Loucy (cell line): ENCODE data around the gene ATP8B3.

Experiments
- H2AFZ ChIP-seq: fragments of 200-600 bp; sonication (generic); 2 replicates; pipeline ENCODE4 v1.6.0; 2016; ENCODE audit warnings: antibody characterized with exemption, mild to moderate bottlenecking, low read length, moderate library complexity
- H3F3A ChIP-seq: fragments of 200-600 bp; 2 replicates; pipeline ENCODE4 v1.6.0; 2016; ENCODE audit warnings: antibody characterized with exemption, low read depth, mild to moderate bottlenecking
- H3K27me3 ChIP-seq: fragments of 200-600 bp; sonication (generic); 2 replicates; pipeline ENCODE4 v1.6.1; 2014; ENCODE audit warnings: low read length, mild to moderate bottlenecking; ENCODE audit not compliant: insufficient read depth, poor library complexity, severe bottlenecking
- H3K36me3 ChIP-seq: fragments of 200-600 bp; sonication (generic); 2 replicates; pipeline ENCODE4 v1.6.1; 2016; ENCODE audit warnings: low read length; ENCODE audit not compliant: insufficient read depth
- H3K4me1 ChIP-seq: fragments of 200-600 bp; sonication (generic); 2 replicates; pipeline ENCODE4 v1.5.1; 2014; ENCODE audit warnings: low read length, mild to moderate bottlenecking; ENCODE audit not compliant: insufficient read depth, poor library complexity, severe bottlenecking
- H3K4me2 ChIP-seq: fragments of 200-600 bp; sonication (generic); 2 replicates; pipeline ENCODE4 v1.6.0; 2014; ENCODE audit warnings: antibody characterized with exemption, low read length, low read depth, mild to moderate bottlenecking; ENCODE audit not compliant: poor library complexity, severe bottlenecking
- H3K4me3 ChIP-seq: fragments of 200-600 bp; sonication (generic); 2 replicates; pipeline ENCODE4 v1.5.1; 2014; ENCODE audit warnings: low read length, mild to moderate bottlenecking, mixed read lengths; ENCODE audit not compliant: poor library complexity, severe bottlenecking
- H3K79me2 ChIP-seq: fragments of 200-600 bp; sonication (generic); 2 replicates; pipeline ENCODE4 v1.6.1; 2014; ENCODE audit warnings: low read length; ENCODE audit not compliant: insufficient read depth
- H3K9ac ChIP-seq: fragments of 200-600 bp; sonication (generic); 2 replicates; pipeline ENCODE4 v1.6.0; 2014; ENCODE audit warnings: mild to moderate bottlenecking, low read depth, low read length, moderate library complexity; ENCODE audit not compliant: poor library complexity, severe bottlenecking
- H3K9me2 ChIP-seq: fragments of 200-600 bp; sonication (generic); replicated peaks from 2 replicates; pipeline ENCODE4 v1.6.1; 2016; ENCODE audit warnings: low read depth, low read length, mixed read lengths
- H3K9me3 ChIP-seq: fragments of 200-600 bp; sonication (generic); 2 replicates; pipeline ENCODE4 v1.6.1; 2014; ENCODE audit warnings: mild to moderate bottlenecking, antibody characterized with exemption, low read length, low read depth; ENCODE audit not compliant: insufficient read depth
- H4K20me1 ChIP-seq: fragments of 200-600 bp; sonication (generic); 2 replicates; pipeline ENCODE4 v1.6.0; 2014; ENCODE audit warnings: antibody characterized with exemption, low read length, mild to moderate bottlenecking; ENCODE audit not compliant: insufficient read depth, poor library complexity, severe bottlenecking
- CTCF ChIP-seq: fragments of 200-600 bp; sonication (generic); conservative IDR thresholded peaks from 2 replicates; pipeline ENCODE4 v1.5.1; 2014; ENCODE audit warnings: mild to moderate bottlenecking, antibody characterized with exemption, low read length
- EZH2phosphoT487 ChIP-seq: fragments of 200-600 bp; IDR thresholded peaks from 2 replicates; pipeline ENCODE4 v1.6.1; 2018; ENCODE audit warnings: antibody characterized with exemption, mild to moderate bottlenecking, moderate library complexity, borderline replicate concordance

The ATP8B3 gene

GRCh38 chr19:1794424-1795172, 17.5 kb downstream of the ATP8B3 start:
- Histone ChIP-seq H3K9me2 (no peaks in the 10 kb centered on the region), H4K20me1 (no peaks in the 10 kb centered on the region), H3K9me3 (no peaks in the 10 kb centered on the region), H3K79me2 (no peaks in the 10 kb centered on the region), H2AFZ (no peak overlapping the region), H3K36me3 (peaks cover under 1% of the 10 kb centered on the region; the same call in 1 of the 2 replicates), H3F3A (no peaks in the 10 kb centered on the region), H3K27me3 (no peaks in the 10 kb centered on the region), H3K9ac (no peak overlapping the region), H3K4me3 (no peak overlapping the region), H3K4me2 (no peak overlapping the region), H3K4me1 (peaks cover 8% of the 10 kb centered on the region)
- TF ChIP-seq EZH2phosphoT487 (no peak), CTCF (no peak; the same call in 1 of the 2 replicates)

- H3K4me2 ChIP-seq = no peak overlapping the region
- peaks cover 8% of the 10 kb centered on the region for H3K4me1 ChIP-seq
- no peaks in the 10 kb centered on the region for H3K9me3 ChIP-seq
- no peaks in the 10 kb centered on the region for H4K20me1 ChIP-seq
- no peaks in the 10 kb centered on the region for H3K9me2 ChIP-seq
- no peaks in the 10 kb centered on the region for H3K27me3 ChIP-seq
- H3F3A ChIP-seq = no peaks in the 10 kb centered on the region
- H3K4me3 ChIP-seq = no peak overlapping the region
- H3K36me3 ChIP-seq = no peaks in the 10 kb centered on the region
- no peak for TF ChIP-seq EZH2phosphoT487
- TF ChIP-seq CTCF = no peak; the same call in 1 of the 2 replicates
- H2AFZ ChIP-seq = no peak overlapping the region
- H3K79me2 ChIP-seq = no peaks in the 10 kb centered on the region
- H3K9ac ChIP-seq = no peak overlapping the region
Measured at GRCh38 chr19:1791879-1792278, 20.2 kb downstream of the ATP8B3 start.

GRCh38 chr19:1790054-1790792, 21.9 kb downstream of the ATP8B3 start:
- Histone ChIP-seq H4K20me1 (no peaks in the 10 kb centered on the region), H3K36me3 (no peaks in the 10 kb centered on the region), H3K9me3 (no peaks in the 10 kb centered on the region), H3K4me2 (no peak overlapping the region), H3K79me2 (no peaks in the 10 kb centered on the region), H3F3A (no peaks in the 10 kb centered on the region), H3K27me3 (no peaks in the 10 kb centered on the region), H3K9me2 (no peaks in the 10 kb centered on the region), H3K4me1 (peaks cover 8% of the 10 kb centered on the region), H3K4me3 (no peak overlapping the region), H3K9ac (no peak overlapping the region), H2AFZ (no peak overlapping the region)
- TF ChIP-seq EZH2phosphoT487 = no peak
- TF ChIP-seq CTCF = no peak
